K562 (cell line): ENCODE measurements around the gene CACNA1S. TPM values are rescaled to one million over a fixed set of nuclear protein-coding genes. Genes with fewer than 3 reads are reported as not detected.

Experiments used
- CAMTA2 ChIP-seq: fragments of 250-450 bp; sonication (Bioruptor Pico); conservative IDR thresholded peaks from 2 replicates; pipeline ENCODE4 v1.5.1; 2022
- CEBPG ChIP-seq, 3 experiments: fragments of 200-800 bp in 1 of 3; sonication (Bioruptor generic) in 1 of 3; sonication (generic) in 1 of 3; formaldehyde crosslinking in 1 of 3; IDR thresholded peaks in 2 of 3; conservative IDR thresholded peaks in 1 of 3; 2 replicates each; pipeline versions ENCODE4 v1.6.1 to v1.8.0; 2016 to 2022; ENCODE audit warnings: missing compliant biosample characterization in 2 of 3, missing genetic modification characterization in 2 of 3, mild to moderate bottlenecking in 1 of 3, missing genetic modification reagents in 1 of 3
- GABPB1 ChIP-seq: sonication (generic); formaldehyde crosslinking; IDR thresholded peaks from 2 replicates; pipeline ENCODE4 v1.8.0; 2022; ENCODE audit warnings: mild to moderate bottlenecking, missing genetic modification reagents
- HSF4 ChIP-seq: fragments of 250-450 bp; sonication (Bioruptor Pico); IDR thresholded peaks from 2 replicates; pipeline ENCODE4 v2.1.2; 2022; ENCODE audit warnings: mild to moderate bottlenecking, moderate library complexity, borderline replicate concordance
- OTX1 ChIP-seq: fragments of 450-650 bp; formaldehyde crosslinking; IDR thresholded peaks from 2 replicates; pipeline ENCODE4 v1.4.0; 2022; ENCODE audit warnings: mild to moderate bottlenecking
- PTRF ChIP-seq: fragments of 450-650 bp; IDR thresholded peaks from 2 replicates; pipeline ENCODE4 v1.6.1; 2016; ENCODE audit warnings: mild to moderate bottlenecking, missing genetic modification characterization, missing compliant biosample characterization
- TARDBP ChIP-seq: fragments of 450-650 bp; IDR thresholded peaks from 2 replicates; pipeline ENCODE4 v1.6.1; 2016
- U2AF2 ChIP-seq: fragments of 200-400 bp; formaldehyde crosslinking; optimal IDR thresholded peaks from 2 replicates; pipeline ENCODE3; 2017; ENCODE audit warnings: low read depth, mild to moderate bottlenecking, low read length
- ZNF239 ChIP-seq: fragments of 250-450 bp; sonication (Bioruptor Pico); IDR thresholded peaks from 2 replicates; pipeline ENCODE4 v1.4.0; 2020; ENCODE audit warnings: mild to moderate bottlenecking
- ZNF766 ChIP-seq: fragments of 200-800 bp; sonication (Bioruptor generic); conservative IDR thresholded peaks from 2 replicates; pipeline ENCODE4 v1.6.1; 2016; ENCODE audit warnings: missing genetic modification characterization, missing compliant biosample characterization
- polyA plus RNA-seq, 8 experiments: library from polyadenylated mRNA; depleted of rRNA in 4 of 8; stranded (reverse) in 5 of 8; unstranded in 3 of 8; fragments of >200 nt; fragmentation: Nextera tagmentation in 2 of 8; fragmentation: Illumina TruSeq in 1 of 8; extraction: Ambion mirVana in 2 of 8; extraction: Trizol in 1 of 8; gene quantifications; 2 replicates each; pipeline versions ENCODE4 v1.2.1 to v1.2.3, GENCODE V29; 2011 to 2014; ENCODE audit warnings: inconsistent platforms in 1 of 8, missing spikeins in 1 of 8
- total RNA-seq, 7 experiments: library from RNA; depleted of rRNA in 6 of 7; stranded (reverse); fragments of >200 nt in 6 of 7; fragmentation: Illumina TruSeq in 2 of 7; extraction: Trizol in 2 of 7; gene quantifications; 2 replicates each; pipeline versions ENCODE4 v1.2.1 to v1.2.3, GENCODE V29; 2011 to 2021; ENCODE audit warnings: low replicate concordance in 1 of 7
- TF ChIP-seq, protein P1 (sequence below): fragments of 450-650 bp; IDR thresholded peaks from 2 replicates; pipeline ENCODE4 v1.6.1; 2016; ENCODE audit warnings: mild to moderate bottlenecking, moderate library complexity
- TF ChIP-seq, protein P2 (sequence below): sonication (generic); formaldehyde crosslinking; IDR thresholded peaks from 2 replicates; pipeline ENCODE4 v1.8.0; 2022; ENCODE audit warnings: mild to moderate bottlenecking, missing genetic modification reagents, borderline replicate concordance

Gene CACNA1S
- total and polyA plus RNA-seq, 9 of the 15 experiments (the other 6 are each of a cell fraction or from before 2014, with no cell fraction given), result not detected

DNA sequence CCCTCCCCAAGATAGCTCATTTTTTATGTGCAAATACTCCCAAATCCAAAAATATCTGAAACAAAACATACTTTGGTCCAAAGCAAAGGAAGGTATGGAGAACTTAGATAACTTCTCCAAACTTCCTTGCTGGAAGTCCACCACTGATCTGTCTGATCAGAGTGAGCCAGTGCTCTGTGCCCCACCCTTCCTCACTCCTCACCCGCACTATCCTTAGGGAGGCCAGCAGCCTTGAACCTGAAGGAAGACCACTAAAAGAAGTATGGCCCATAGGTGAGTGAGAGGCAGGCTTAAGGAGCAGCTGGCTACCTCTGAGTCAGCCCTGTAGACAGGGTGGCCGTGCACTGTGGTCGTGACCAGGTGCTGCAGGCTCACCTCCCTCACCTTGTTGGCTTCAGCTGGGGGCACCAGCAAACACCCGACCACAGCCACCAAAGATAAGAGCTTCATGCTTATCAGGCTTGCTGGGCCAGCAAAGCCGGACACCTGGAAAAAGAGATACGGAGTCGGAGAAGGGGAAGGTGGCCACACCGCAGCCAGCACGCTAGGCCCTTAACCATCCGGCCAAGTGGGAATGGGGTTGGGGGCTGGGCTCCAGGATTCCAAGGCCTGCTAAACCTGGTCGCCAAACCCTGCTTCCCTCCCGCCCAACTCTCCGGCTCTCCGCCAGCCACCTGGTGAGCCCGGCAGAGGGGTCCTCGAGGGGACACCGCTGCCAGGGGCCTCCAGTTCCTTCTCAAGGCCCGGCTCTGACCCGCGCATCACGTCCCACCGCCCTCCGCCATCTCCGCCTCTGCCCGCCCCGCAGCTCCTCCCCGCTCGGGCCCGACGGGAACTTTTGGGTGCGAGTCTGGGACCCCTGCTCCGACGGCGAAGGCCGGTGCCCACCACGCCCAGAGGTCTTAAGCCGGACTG, 41.5 kb upstream of the CACNA1S start (continued):
- TF ChIP-seq, protein P1, sequence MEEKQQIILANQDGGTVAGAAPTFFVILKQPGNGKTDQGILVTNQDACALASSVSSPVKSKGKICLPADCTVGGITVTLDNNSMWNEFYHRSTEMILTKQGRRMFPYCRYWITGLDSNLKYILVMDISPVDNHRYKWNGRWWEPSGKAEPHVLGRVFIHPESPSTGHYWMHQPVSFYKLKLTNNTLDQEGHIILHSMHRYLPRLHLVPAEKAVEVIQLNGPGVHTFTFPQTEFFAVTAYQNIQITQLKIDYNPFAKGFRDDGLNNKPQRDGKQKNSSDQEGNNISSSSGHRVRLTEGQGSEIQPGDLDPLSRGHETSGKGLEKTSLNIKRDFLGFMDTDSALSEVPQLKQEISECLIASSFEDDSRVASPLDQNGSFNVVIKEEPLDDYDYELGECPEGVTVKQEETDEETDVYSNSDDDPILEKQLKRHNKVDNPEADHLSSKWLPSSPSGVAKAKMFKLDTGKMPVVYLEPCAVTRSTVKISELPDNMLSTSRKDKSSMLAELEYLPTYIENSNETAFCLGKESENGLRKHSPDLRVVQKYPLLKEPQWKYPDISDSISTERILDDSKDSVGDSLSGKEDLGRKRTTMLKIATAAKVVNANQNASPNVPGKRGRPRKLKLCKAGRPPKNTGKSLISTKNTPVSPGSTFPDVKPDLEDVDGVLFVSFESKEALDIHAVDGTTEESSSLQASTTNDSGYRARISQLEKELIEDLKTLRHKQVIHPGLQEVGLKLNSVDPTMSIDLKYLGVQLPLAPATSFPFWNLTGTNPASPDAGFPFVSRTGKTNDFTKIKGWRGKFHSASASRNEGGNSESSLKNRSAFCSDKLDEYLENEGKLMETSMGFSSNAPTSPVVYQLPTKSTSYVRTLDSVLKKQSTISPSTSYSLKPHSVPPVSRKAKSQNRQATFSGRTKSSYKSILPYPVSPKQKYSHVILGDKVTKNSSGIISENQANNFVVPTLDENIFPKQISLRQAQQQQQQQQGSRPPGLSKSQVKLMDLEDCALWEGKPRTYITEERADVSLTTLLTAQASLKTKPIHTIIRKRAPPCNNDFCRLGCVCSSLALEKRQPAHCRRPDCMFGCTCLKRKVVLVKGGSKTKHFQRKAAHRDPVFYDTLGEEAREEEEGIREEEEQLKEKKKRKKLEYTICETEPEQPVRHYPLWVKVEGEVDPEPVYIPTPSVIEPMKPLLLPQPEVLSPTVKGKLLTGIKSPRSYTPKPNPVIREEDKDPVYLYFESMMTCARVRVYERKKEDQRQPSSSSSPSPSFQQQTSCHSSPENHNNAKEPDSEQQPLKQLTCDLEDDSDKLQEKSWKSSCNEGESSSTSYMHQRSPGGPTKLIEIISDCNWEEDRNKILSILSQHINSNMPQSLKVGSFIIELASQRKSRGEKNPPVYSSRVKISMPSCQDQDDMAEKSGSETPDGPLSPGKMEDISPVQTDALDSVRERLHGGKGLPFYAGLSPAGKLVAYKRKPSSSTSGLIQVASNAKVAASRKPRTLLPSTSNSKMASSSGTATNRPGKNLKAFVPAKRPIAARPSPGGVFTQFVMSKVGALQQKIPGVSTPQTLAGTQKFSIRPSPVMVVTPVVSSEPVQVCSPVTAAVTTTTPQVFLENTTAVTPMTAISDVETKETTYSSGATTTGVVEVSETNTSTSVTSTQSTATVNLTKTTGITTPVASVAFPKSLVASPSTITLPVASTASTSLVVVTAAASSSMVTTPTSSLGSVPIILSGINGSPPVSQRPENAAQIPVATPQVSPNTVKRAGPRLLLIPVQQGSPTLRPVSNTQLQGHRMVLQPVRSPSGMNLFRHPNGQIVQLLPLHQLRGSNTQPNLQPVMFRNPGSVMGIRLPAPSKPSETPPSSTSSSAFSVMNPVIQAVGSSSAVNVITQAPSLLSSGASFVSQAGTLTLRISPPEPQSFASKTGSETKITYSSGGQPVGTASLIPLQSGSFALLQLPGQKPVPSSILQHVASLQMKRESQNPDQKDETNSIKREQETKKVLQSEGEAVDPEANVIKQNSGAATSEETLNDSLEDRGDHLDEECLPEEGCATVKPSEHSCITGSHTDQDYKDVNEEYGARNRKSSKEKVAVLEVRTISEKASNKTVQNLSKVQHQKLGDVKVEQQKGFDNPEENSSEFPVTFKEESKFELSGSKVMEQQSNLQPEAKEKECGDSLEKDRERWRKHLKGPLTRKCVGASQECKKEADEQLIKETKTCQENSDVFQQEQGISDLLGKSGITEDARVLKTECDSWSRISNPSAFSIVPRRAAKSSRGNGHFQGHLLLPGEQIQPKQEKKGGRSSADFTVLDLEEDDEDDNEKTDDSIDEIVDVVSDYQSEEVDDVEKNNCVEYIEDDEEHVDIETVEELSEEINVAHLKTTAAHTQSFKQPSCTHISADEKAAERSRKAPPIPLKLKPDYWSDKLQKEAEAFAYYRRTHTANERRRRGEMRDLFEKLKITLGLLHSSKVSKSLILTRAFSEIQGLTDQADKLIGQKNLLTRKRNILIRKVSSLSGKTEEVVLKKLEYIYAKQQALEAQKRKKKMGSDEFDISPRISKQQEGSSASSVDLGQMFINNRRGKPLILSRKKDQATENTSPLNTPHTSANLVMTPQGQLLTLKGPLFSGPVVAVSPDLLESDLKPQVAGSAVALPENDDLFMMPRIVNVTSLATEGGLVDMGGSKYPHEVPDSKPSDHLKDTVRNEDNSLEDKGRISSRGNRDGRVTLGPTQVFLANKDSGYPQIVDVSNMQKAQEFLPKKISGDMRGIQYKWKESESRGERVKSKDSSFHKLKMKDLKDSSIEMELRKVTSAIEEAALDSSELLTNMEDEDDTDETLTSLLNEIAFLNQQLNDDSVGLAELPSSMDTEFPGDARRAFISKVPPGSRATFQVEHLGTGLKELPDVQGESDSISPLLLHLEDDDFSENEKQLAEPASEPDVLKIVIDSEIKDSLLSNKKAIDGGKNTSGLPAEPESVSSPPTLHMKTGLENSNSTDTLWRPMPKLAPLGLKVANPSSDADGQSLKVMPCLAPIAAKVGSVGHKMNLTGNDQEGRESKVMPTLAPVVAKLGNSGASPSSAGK, result no peak
- TF ChIP-seq OTX1 (CRISPR knock-in tag) (no peak; the same call in 1 of the 2 replicates), HSF4 (CRISPR knock-in tag) (no peak), ZNF766 (CRISPR knock-in tag) (0 out of 2 replicates have a peak, but pooled peaks have one; percentile 43), U2AF2 (no peak), PTRF (tag) (no peak), CEBPG (CRISPR knock-in tag; IDR thresholded peaks at IDR 0.05) (no peak), CEBPG (tag; conservative IDR thresholded peaks at IDR 0.05 in 1 of 2, IDR thresholded peaks at IDR 0.05 in 1 of 2) (no peak), GABPB1 (CRISPR knock-in tag) (no peak; the same call in 1 of the 2 replicates), TARDBP (no peak), CAMTA2 (CRISPR knock-in tag) (peak; percentile 14; the same call in 1 of the 2 replicates), ZNF239 (no peak)
- TF ChIP-seq, protein P2, sequence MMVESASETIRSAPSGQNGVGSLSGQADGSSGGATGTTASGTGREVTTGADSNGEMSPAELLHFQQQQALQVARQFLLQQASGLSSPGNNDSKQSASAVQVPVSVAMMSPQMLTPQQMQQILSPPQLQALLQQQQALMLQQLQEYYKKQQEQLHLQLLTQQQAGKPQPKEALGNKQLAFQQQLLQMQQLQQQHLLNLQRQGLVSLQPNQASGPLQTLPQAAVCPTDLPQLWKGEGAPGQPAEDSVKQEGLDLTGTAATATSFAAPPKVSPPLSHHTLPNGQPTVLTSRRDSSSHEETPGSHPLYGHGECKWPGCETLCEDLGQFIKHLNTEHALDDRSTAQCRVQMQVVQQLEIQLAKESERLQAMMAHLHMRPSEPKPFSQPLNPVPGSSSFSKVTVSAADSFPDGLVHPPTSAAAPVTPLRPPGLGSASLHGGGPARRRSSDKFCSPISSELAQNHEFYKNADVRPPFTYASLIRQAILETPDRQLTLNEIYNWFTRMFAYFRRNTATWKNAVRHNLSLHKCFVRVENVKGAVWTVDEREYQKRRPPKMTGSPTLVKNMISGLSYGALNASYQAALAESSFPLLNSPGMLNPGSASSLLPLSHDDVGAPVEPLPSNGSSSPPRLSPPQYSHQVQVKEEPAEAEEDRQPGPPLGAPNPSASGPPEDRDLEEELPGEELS (CRISPR knock-in tag), result no peak
